CD14-positive monocyte (primary cell): ENCODE measurements around the gene PDE9A. TPM values are rescaled to one million over a fixed set of nuclear protein-coding genes. Genes with fewer than 3 reads are reported as not detected.
A peak's percentile ranks its signal among the peaks of the same experiment; 100 is the strongest.

Source experiments
- DNase-seq, 3 donors: peaks; one replicate each; pipeline ENCODE4 v3.0.0-alpha.2; 2011 to 2022
- H2AFZ ChIP-seq: 2 replicates; pipeline ENCODE4 v1.6.0; 2012; ENCODE audit warnings: mild to moderate bottlenecking, low read depth, low read length, inconsistent platforms; ENCODE audit not compliant: insufficient read depth, poor library complexity, severe bottlenecking
- H3K27ac ChIP-seq, 2 donors: 1 replicate in 1 of 2; 2 replicates in 1 of 2; pipeline ENCODE4 v1.5.1; 2012 to 2013; ENCODE audit warnings: low read length in 2 of 2, control low read depth in 1 of 2, inconsistent platforms in 1 of 2, low read depth in 1 of 2, mild to moderate bottlenecking in 1 of 2
- H3K27me3 ChIP-seq, 2 donors: one replicate each; pipeline versions ENCODE4 v1.6.0 to v1.6.1; 2011 to 2013; ENCODE audit warnings: low read length in 2 of 2; ENCODE audit not compliant: control insufficient read depth in 2 of 2, insufficient read depth in 2 of 2
- H3K36me3 ChIP-seq, 2 donors: replicated peaks in 1 of 2; 1 replicate in 1 of 2; 2 replicates in 1 of 2; pipeline versions ENCODE4 v1.5.1 to v1.6.1; 2012 to 2013; ENCODE audit warnings: low read length in 2 of 2, control low read depth in 1 of 2, inconsistent platforms in 1 of 2, mild to moderate bottlenecking in 1 of 2; ENCODE audit not compliant: insufficient read depth in 2 of 2, control insufficient read depth in 1 of 2
- H3K4me1 ChIP-seq, 2 donors: 1 replicate in 1 of 2; 2 replicates in 1 of 2; pipeline versions ENCODE4 v1.5.1 to v1.6.1; 2012 to 2013; ENCODE audit warnings: low read length in 2 of 2, control low read depth in 1 of 2, inconsistent platforms in 1 of 2, mild to moderate bottlenecking in 1 of 2, moderate library complexity in 1 of 2; ENCODE audit not compliant: insufficient read depth in 2 of 2, control insufficient read depth in 1 of 2
- H3K4me2 ChIP-seq: replicated peaks from 2 replicates; pipeline ENCODE3; 2012; ENCODE audit warnings: low read length, moderate library complexity, mild to moderate bottlenecking; ENCODE audit not compliant: poor library complexity, severe bottlenecking; ENCODE audit errors: extremely low read depth
- H3K4me3 ChIP-seq, 3 experiments: fragments of 200-600 bp in 1 of 3; sonication (generic) in 1 of 3; replicated peaks in 1 of 3; 1 replicate in 2 of 3; 2 replicates in 1 of 3; pipeline ENCODE4 v1.5.1; 2011 to 2013; ENCODE audit warnings: low read length in 3 of 3, mild to moderate bottlenecking in 3 of 3, control low read depth in 2 of 3, low read depth in 2 of 3, inconsistent platforms in 1 of 3, moderate library complexity in 1 of 3
- H3K79me2 ChIP-seq: 2 replicates; pipeline ENCODE4 v1.6.0; 2012; ENCODE audit warnings: mild to moderate bottlenecking, control low read depth, inconsistent platforms, low read length, moderate library complexity; ENCODE audit not compliant: insufficient read depth
- H3K9ac ChIP-seq: 2 replicates; pipeline ENCODE4 v1.6.0; 2017; ENCODE audit warnings: low read length, mild to moderate bottlenecking; ENCODE audit not compliant: insufficient read depth, poor library complexity, severe bottlenecking
- H3K9me3 ChIP-seq, 2 donors: replicated peaks in 1 of 2; 1 replicate in 1 of 2; 2 replicates in 1 of 2; pipeline versions ENCODE4 v1.5.1 to v1.6.1; 2012 to 2013; ENCODE audit warnings: low read length in 2 of 2, control low read depth in 1 of 2; ENCODE audit not compliant: control insufficient read depth in 1 of 2, insufficient read depth in 1 of 2
- H4K20me1 ChIP-seq: 2 replicates; pipeline ENCODE4 v1.6.0; 2012; ENCODE audit warnings: mild to moderate bottlenecking, low read length, control low read depth, moderate library complexity; ENCODE audit not compliant: insufficient read depth
- H3K27ac Mint-ChIP-seq, 7 donors: one replicate each; pipeline ENCODE4 v1.8.0; 2020; ENCODE audit warnings: mild to moderate bottlenecking in 7 of 7, mixed read lengths in 7 of 7, moderate library complexity in 6 of 7, inconsistent platforms in 2 of 7
- H3K27me3 Mint-ChIP-seq, 3 donors: one replicate each; pipeline ENCODE4 v1.8.0; 2021 to 2022; ENCODE audit warnings: low read depth in 3 of 3, mild to moderate bottlenecking in 3 of 3, mixed read lengths in 3 of 3, moderate library complexity in 3 of 3, inconsistent platforms in 1 of 3
- H3K36me3 Mint-ChIP-seq, 2 donors: one replicate each; pipeline ENCODE4 v1.8.0; 2020; ENCODE audit warnings: mixed read lengths in 2 of 2, inconsistent platforms in 1 of 2, mild to moderate bottlenecking in 1 of 2
- H3K4me1 Mint-ChIP-seq: one replicate; pipeline ENCODE4 v1.8.0; 2020; ENCODE audit warnings: mild to moderate bottlenecking, mixed read lengths
- H3K4me3 Mint-ChIP-seq, 2 donors: one replicate each; pipeline ENCODE4 v1.8.0; 2020; ENCODE audit warnings: mild to moderate bottlenecking in 2 of 2, mixed read lengths in 2 of 2, moderate library complexity in 1 of 2
- H3K9me3 Mint-ChIP-seq, 7 donors: one replicate each; pipeline ENCODE4 v1.8.0; 2020 to 2022; ENCODE audit warnings: mixed read lengths in 7 of 7, mild to moderate bottlenecking in 6 of 7, moderate library complexity in 6 of 7, inconsistent platforms in 2 of 7
- CTCF ChIP-seq: fragments of 200-600 bp; IDR thresholded peaks from one replicate; pipeline ENCODE4 v1.8.0; 2022; ENCODE audit warnings: antibody characterized with exemption, mild to moderate bottlenecking
- WGBS: methylation state at CpG from one replicate; pipeline ENCODE4 v1.1.5; 2013; ENCODE audit warnings: missing lambda C conversion rate; ENCODE audit not compliant: insufficient coverage; 5-methylcytosine and 5-hydroxymethylcytosine counted together
- intact Hi-C, 2 donors: fragments of 100-400 bp; cut with micrococcal nuclease; formaldehyde crosslinking; loops; one replicate each; pipeline versions ENCODE4 v1.15.0 to v1.15.1; 2023
- polyA plus RNA-seq, 3 donors: library from polyadenylated mRNA; depleted of rRNA in 1 of 3; unstranded in 2 of 3; stranded (reverse) in 1 of 3; fragments of 300-500 nt in 2 of 3; fragments of >200 nt in 1 of 3; fragmentation: Illumina TruSeq in 2 of 3; gene quantifications; 1 replicate in 2 of 3; 2 replicates in 1 of 3; pipeline ENCODE4 v1.2.3, GENCODE V29; 2012 to 2021

PDE9A gene
- polyA plus RNA-seq, 3 donors: 0.05 to 0.52 TPM; not detected in 1

DNA sequence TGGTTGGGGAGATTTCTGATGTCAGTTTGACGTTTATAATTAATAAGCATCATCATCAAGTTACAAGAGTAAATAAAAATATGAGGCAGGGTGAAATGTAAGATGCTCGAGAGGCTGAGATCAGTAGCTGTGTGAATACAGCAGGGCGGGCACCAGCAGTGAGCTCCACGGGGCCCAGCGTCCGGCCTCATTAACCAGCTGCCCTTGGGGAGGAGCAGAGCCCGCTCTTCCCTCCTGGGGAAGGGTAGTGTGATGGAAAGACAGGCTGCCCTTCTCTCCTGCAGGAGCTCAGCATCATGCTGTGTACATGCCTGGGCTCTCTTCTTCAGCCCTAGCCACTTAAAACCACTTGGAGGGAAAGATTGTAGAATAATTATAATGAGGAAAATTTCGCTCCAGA, 23.4 kb downstream of the PDE9A start:
- no peak overlapping the region for H2AFZ ChIP-seq
- TF ChIP-seq CTCF: no peak
- no peak overlapping the region for H3K4me3 ChIP-seq
- intact Hi-C loops: no loop called here
- no peaks in the 10 kb centered on the region for H3K9me3 ChIP-seq
- H3K27me3 ChIP-seq: peaks cover 0 to 2% of the 10 kb centered on the region in 2 donors
- Mint-ChIP-seq H3K27me3 (peaks cover 16 to 30% (median 20%) of the 10 kb centered on the region in 3 donors), H3K4me3 (no peak overlapping the region), H3K9me3 (peaks cover 0 to 3% (median 0%) of the 10 kb centered on the region in 7 donors), H3K4me1 (peaks cover 11% of the 10 kb centered on the region), H3K27ac (no peak overlapping the region), H3K36me3 (no peaks in the 10 kb centered on the region)
- no peak overlapping the region for H3K9ac ChIP-seq
- no CpG with 5 or more reads among the region's 8 CpGs for WGBS
- no peak for DNase-seq
- H3K4me2 ChIP-seq: no peak overlapping the region
- H3K79me2 ChIP-seq: no peaks in the 10 kb centered on the region
- H3K4me1 ChIP-seq: no peaks in the 10 kb centered on the region
- H3K36me3 ChIP-seq: no peaks in the 10 kb centered on the region
- H4K20me1 ChIP-seq: no peaks in the 10 kb centered on the region
- H3K27ac ChIP-seq: no peak overlapping the region

DNA sequence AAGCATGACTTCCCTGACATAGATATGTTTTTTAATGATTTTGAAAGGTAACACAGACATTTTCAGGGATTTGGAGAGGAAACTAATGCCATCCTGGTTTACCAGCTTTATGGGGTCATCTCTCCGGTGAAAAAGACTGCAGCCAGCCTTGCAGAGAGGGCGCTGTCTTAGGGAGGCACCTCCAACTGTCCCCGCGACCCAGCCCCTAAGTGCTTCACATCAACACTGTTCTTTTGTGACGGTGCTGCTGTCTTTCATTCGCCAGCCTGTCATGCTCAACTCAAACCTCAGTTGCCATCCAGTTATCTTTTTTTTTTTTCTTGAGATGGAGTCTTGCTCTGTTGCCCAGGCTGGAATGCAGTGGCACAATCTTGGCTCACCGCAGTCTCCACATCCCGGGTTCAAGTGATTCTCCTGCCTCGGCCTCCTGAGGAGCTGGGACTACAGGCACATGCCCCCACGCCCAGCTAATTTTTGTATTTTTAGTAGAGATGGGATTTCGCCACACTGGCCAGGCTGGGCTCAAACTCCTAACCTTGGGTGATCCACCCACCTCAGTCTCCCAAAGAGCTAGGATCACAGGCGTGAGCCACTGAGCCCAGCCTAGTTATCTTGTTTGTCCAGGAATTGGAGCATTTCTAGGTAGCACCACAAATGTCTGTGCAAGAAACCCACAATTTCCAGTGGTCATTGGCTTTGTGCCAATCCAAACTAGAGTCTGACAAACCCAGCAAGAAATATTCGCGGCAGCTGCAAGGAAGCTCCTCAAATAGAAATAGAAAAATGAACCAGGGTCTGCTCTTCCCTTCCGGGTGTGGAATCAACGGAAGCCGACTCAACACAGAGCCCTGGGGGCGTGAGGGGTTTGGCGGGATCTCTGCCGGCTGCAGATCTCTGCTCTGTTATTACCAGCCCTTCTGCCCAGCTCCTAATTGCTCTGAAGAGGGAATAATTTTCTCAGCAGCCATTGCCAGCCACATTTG, 24.2 kb downstream of the PDE9A start:
- H3K27ac ChIP-seq: no peak overlapping the region
- 60% methylated on average over 12 of the region's 20 CpGs for WGBS
- intact Hi-C loops: no loop called here
- no peaks in the 10 kb centered on the region for H3K79me2 ChIP-seq
- H3K4me1 ChIP-seq: no peaks in the 10 kb centered on the region
- Mint-ChIP-seq H3K36me3 (no peaks in the 10 kb centered on the region), H3K4me3 (peak overlapping the region in 1 of 2 donors; percentile 39), H3K27ac (no peak overlapping the region), H3K4me1 (peaks cover 11% of the 10 kb centered on the region), H3K9me3 (peaks cover 0 to 3% (median 0%) of the 10 kb centered on the region in 7 donors), H3K27me3 (peaks cover 16 to 28% (median 21%) of the 10 kb centered on the region in 3 donors)
- peaks cover 0 to 2% of the 10 kb centered on the region in 2 donors for H3K27me3 ChIP-seq
- H3K4me2 ChIP-seq: no peak overlapping the region
- no peaks in the 10 kb centered on the region for H3K9me3 ChIP-seq
- H3K9ac ChIP-seq: no peak overlapping the region
- no peak for TF ChIP-seq CTCF
- H2AFZ ChIP-seq: peak overlapping the region; percentile 44
- DNase-seq: no peak
- H3K4me3 ChIP-seq: no peak overlapping the region
- no peaks in the 10 kb centered on the region for H4K20me1 ChIP-seq
- no peaks in the 10 kb centered on the region for H3K36me3 ChIP-seq
